ENCODE results near the gene LARGE1. TPM values are rescaled to one million over a fixed set of nuclear protein-coding genes. Genes with fewer than 3 reads are reported as not detected.

LARGE1 gene
- total RNA-seq, 1 experiment from 2014 or later: 2.5 TPM

DNA sequence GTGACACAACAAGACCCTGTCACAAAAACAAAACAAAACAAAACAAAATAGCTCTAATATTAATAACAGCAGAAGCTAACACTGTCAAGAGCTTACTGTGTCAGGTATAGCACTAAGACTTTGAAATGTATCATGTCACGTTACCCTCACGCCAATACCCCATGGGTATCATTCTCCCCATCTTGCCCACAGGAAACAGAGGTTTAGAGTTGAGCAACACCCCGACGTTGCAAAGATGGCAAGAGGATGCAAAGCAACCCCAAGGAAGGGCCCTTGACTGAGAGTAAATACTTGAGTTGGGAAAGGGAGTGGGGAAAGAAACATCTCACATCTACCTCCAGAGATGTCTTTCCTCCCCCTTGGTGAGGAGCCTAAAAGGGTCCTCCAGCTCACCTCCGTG, 366.8 kb downstream of the LARGE1 start:
- ChIA-PET CTCF (no interaction called here), POLR2A (no interaction called here)

DNA sequence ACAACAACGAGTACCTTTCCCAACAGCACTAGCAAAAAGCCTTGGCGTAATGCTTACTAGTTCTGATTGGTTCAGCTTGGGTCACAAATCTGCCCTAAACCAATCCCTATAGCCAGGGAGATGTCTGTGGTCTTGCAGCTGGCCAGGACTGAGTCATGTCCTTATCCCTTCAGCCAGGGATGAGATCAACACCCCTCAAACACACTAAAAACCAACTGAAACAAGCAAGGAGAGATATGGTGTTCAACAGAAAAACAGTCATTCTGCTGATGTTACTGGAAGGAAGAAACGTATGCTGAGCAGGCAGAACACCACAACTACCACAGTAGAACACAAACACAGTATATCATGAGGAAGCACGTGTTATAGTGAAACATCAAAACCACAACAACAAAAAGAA, 375.6 kb downstream of the LARGE1 start:
- CTCF ChIA-PET: no interaction called here
- H3K4me1 ChIP-seq (ENCODE audit: control insufficient read depth, insufficient read depth, low read length): no peaks in the 10 kb centered on the region
- BruUV-seq (replicated peaks): no TSS peak
- H3K27me3 ChIP-seq (ENCODE audit: control insufficient read depth, insufficient read depth, low read length): no peaks in the 10 kb centered on the region
- intact Hi-C loops (cut with micrococcal nuclease; ENCODE audit: unreplicated experiment): no loop called here
- ATAC-seq: no peak
- no peak overlapping the region for H3K27ac ChIP-seq (ENCODE audit: low read length)
- H3K36me3 ChIP-seq (ENCODE audit: control insufficient read depth, insufficient read depth, low read length): no peaks in the 10 kb centered on the region
- TF ChIP-seq SIN3A (IDR thresholded peaks at IDR 0.05; ENCODE audit: borderline replicate concordance, insufficient read depth, low read depth, low read length): no peak
- TF ChIP-seq, protein P1, sequence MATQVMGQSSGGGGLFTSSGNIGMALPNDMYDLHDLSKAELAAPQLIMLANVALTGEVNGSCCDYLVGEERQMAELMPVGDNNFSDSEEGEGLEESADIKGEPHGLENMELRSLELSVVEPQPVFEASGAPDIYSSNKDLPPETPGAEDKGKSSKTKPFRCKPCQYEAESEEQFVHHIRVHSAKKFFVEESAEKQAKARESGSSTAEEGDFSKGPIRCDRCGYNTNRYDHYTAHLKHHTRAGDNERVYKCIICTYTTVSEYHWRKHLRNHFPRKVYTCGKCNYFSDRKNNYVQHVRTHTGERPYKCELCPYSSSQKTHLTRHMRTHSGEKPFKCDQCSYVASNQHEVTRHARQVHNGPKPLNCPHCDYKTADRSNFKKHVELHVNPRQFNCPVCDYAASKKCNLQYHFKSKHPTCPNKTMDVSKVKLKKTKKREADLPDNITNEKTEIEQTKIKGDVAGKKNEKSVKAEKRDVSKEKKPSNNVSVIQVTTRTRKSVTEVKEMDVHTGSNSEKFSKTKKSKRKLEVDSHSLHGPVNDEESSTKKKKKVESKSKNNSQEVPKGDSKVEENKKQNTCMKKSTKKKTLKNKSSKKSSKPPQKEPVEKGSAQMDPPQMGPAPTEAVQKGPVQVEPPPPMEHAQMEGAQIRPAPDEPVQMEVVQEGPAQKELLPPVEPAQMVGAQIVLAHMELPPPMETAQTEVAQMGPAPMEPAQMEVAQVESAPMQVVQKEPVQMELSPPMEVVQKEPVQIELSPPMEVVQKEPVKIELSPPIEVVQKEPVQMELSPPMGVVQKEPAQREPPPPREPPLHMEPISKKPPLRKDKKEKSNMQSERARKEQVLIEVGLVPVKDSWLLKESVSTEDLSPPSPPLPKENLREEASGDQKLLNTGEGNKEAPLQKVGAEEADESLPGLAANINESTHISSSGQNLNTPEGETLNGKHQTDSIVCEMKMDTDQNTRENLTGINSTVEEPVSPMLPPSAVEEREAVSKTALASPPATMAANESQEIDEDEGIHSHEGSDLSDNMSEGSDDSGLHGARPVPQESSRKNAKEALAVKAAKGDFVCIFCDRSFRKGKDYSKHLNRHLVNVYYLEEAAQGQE (IDR thresholded peaks at IDR 0.05; ENCODE audit: insufficient read depth in 1 of 2, low read depth in 2 of 2, low read length in 1 of 2): no peak
- TF ChIP-seq POLR2AphosphoS5 (IDR thresholded peaks at IDR 0.05; ENCODE audit: low read depth, low read length): no peak
- TF ChIP-seq, protein P2, sequence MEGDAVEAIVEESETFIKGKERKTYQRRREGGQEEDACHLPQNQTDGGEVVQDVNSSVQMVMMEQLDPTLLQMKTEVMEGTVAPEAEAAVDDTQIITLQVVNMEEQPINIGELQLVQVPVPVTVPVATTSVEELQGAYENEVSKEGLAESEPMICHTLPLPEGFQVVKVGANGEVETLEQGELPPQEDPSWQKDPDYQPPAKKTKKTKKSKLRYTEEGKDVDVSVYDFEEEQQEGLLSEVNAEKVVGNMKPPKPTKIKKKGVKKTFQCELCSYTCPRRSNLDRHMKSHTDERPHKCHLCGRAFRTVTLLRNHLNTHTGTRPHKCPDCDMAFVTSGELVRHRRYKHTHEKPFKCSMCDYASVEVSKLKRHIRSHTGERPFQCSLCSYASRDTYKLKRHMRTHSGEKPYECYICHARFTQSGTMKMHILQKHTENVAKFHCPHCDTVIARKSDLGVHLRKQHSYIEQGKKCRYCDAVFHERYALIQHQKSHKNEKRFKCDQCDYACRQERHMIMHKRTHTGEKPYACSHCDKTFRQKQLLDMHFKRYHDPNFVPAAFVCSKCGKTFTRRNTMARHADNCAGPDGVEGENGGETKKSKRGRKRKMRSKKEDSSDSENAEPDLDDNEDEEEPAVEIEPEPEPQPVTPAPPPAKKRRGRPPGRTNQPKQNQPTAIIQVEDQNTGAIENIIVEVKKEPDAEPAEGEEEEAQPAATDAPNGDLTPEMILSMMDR (IDR thresholded peaks at IDR 0.05): no peak
- in situ Hi-C loops (cut with HindIII; ENCODE audit: low pct_unique_long_range_greater_than_20kb, low sequenced_read_pairs): no loop called here
- no peak overlapping the region for H3K4me3 ChIP-seq (ENCODE audit: low read depth in 2 of 2, low read length in 2 of 2)
- no peak for DNase-seq (ENCODE audit: low read depth, low spot score)
- POLR2A ChIA-PET: no interaction called here
- H3K9me3 ChIP-seq (ENCODE audit: control insufficient read depth, insufficient read depth, low read depth, low read length): no peaks in the 10 kb centered on the region

More for the DNA sequence above, 366.8 kb downstream of the LARGE1 start:
- no TSS peak for BruUV-seq (replicated peaks)
- TF ChIP-seq TCF7L2 (IDR thresholded peaks at IDR 0.05; ENCODE audit: low read depth, low read length) (no peak), SIN3A (IDR thresholded peaks at IDR 0.05; ENCODE audit: borderline replicate concordance, insufficient read depth, low read depth, low read length) (no peak), POLR2AphosphoS5 (IDR thresholded peaks at IDR 0.05; ENCODE audit: low read depth, low read length) (no peak)
- TF ChIP-seq, protein P2 (IDR thresholded peaks at IDR 0.05): no peak
- TF ChIP-seq, protein P1 (IDR thresholded peaks at IDR 0.05; ENCODE audit: insufficient read depth in 1 of 2, low read depth in 2 of 2, low read length in 1 of 2): no peak
- Histone ChIP-seq H3K9me3 (ENCODE audit: control insufficient read depth, insufficient read depth, low read depth, low read length) (no peaks in the 10 kb centered on the region), H3K4me3 (ENCODE audit: low read depth in 2 of 2, low read length in 2 of 2) (no peak overlapping the region), H3K27ac (ENCODE audit: low read length) (no peak overlapping the region), H3K4me1 (ENCODE audit: control insufficient read depth, insufficient read depth, low read length) (no peaks in the 10 kb centered on the region), H3K27me3 (ENCODE audit: control insufficient read depth, insufficient read depth, low read length) (no peaks in the 10 kb centered on the region), H3K36me3 (ENCODE audit: control insufficient read depth, insufficient read depth, low read length) (no peaks in the 10 kb centered on the region)
- DNase-seq (ENCODE audit: low read depth, low spot score) (no peak), ATAC-seq (no peak)
- intact Hi-C loops (cut with micrococcal nuclease; ENCODE audit: unreplicated experiment): no loop called here
- in situ Hi-C loops (cut with HindIII; ENCODE audit: low pct_unique_long_range_greater_than_20kb, low sequenced_read_pairs): no loop called here

Data from Panc1 (cell line).